Omental fat pad (tissue), 4 donors: ENCODE measurements around the gene RAB40A. TPM values are rescaled to one million over a fixed set of nuclear protein-coding genes. Genes with fewer than 3 reads are reported as not detected.

Source experiments
- ATAC-seq: fragments of 150-250 bp; one replicate; pipeline ENCODE4 v1.9.1; 2016; ENCODE audit warnings: mild to moderate bottlenecking, moderate library complexity; ENCODE audit not compliant: low FRiP score
- DNase-seq: peaks from one replicate; pipeline ENCODE4 v3.0.0-alpha.2; 2019; ENCODE audit warnings: low spot score
- total RNA-seq, 4 donors: library from RNA; depleted of rRNA; stranded (reverse); fragments of >200 nt; gene quantifications; one replicate each; pipeline ENCODE4 v1.1.0, GENCODE V29; 2016
- TF ChIP-seq, protein P1 (sequence below), 3 donors: fragments of 450-650 bp; IDR thresholded peaks; one replicate each; pipeline ENCODE4 v1.5.1; 2016 to 2017; ENCODE audit warnings: antibody characterized with exemption in 3 of 3, mild to moderate bottlenecking in 3 of 3, moderate library complexity in 2 of 3

RAB40A gene
- total RNA-seq, 4 donors from 2014 or later: 0.19 to 1.3 (median 0.44) TPM; not detected in 1

DNA sequence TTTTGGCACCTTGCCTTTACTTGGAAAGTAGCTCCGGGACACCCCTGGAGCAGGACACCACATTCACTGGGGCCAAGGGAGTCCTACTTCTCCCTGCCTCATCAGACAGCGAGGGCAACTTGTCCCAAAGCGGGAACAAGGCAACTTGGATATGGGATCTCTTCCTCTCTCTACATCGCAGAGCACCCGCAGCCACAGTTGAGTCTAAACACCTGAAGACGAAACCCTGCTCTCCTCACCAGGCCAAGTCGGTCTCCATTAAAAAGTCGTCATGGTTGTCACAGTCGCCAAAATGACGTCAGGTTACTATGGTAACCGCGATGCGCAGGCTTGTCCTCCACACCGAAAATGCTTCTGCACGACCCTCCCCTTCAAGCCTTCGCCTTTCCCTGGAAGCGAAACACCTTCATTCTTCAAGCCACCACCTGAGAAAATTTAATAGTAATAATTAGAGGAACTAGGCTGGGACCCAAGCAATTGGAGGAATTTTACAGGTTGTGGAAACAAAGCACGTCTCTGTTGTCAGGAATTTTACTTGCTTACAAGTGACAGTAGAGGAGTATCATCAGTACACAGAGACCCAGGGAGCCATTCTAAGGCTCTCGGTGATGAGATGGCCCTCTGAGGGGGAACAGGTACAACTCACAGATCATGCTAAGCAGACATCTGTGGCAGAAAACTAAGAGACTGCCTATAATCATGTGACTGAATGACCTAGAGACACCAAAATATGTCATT lies 35.6 kb upstream of the RAB40A start:
- TF ChIP-seq, protein P1, sequence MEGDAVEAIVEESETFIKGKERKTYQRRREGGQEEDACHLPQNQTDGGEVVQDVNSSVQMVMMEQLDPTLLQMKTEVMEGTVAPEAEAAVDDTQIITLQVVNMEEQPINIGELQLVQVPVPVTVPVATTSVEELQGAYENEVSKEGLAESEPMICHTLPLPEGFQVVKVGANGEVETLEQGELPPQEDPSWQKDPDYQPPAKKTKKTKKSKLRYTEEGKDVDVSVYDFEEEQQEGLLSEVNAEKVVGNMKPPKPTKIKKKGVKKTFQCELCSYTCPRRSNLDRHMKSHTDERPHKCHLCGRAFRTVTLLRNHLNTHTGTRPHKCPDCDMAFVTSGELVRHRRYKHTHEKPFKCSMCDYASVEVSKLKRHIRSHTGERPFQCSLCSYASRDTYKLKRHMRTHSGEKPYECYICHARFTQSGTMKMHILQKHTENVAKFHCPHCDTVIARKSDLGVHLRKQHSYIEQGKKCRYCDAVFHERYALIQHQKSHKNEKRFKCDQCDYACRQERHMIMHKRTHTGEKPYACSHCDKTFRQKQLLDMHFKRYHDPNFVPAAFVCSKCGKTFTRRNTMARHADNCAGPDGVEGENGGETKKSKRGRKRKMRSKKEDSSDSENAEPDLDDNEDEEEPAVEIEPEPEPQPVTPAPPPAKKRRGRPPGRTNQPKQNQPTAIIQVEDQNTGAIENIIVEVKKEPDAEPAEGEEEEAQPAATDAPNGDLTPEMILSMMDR (IDR thresholded peaks at IDR 0.05): no peak
- no peak for ATAC-seq
- no peak for DNase-seq

DNA sequence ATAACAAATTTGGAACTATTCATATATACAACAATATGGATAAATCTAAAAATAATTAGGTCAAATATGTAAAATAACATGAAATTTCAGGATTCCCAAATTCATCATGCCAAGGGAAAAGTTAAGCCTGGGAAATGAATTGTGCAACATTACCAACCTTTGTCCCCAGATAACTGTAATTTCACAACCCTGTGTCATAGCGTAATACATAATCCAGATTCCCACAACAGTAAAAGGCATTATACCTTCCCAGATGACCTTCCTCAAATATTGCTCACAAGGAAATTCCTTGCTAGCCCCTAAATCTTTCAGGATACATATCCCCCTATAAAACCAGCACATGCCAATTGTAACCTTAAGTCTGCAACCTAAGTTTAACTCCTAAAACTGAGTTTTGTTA lies 32.9 kb upstream of the RAB40A start:
- DNase-seq (no peak), ATAC-seq (no peak)
- TF ChIP-seq, protein P1 (IDR thresholded peaks at IDR 0.05): no peak

DNA sequence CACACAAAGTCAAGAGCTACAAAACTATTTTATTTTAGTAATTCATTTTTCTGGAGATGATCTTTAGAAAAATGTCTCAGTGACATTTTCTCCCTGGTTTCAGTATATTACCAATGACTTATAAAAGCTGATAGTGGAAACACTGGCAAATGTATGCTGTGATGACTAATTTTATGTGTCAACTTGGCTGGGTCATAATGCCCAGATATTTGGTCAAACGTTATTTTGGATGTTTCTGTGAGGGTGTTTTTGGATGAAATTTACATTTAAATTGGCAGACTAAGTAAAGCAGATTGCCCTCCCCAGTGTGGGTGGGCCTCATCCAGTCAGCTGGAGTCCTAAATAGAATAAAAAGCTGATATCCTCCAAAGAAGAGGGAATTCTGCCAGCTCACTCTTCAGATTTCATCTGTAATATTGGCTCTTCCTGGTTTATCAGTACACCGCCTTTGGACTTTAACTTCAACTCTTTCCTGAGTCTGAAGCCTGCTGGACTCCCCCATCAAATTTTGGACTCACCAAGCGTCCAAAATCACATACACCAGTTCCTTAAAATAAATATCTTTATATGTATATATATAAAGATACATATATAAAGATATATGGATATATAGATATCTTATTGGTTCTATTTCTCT lies 31.2 kb upstream of the RAB40A start:
- ATAC-seq (no peak), DNase-seq (no peak)
- TF ChIP-seq, protein P1 (IDR thresholded peaks at IDR 0.05): no peak

DNA sequence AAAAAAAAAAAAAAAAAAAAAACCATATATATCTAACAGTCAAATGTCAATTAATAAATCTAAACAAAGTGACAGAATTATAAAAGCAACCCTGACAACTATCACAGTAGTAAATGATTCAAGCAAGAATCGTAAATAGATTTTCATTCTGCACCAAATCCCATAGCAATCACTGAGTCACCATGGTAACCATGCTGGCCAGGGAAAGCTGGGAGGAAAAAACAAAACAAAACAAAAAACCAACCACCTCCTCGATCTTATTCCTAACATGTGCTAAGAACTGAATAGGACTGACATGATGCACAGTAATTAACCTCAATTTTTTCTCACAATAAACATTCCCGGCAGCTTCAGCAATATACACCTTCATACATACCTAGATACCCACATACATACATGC lies 30.6 kb upstream of the RAB40A start:
- DNase-seq (no peak), ATAC-seq (no peak)
- TF ChIP-seq, protein P1 (IDR thresholded peaks at IDR 0.05): no peak

DNA sequence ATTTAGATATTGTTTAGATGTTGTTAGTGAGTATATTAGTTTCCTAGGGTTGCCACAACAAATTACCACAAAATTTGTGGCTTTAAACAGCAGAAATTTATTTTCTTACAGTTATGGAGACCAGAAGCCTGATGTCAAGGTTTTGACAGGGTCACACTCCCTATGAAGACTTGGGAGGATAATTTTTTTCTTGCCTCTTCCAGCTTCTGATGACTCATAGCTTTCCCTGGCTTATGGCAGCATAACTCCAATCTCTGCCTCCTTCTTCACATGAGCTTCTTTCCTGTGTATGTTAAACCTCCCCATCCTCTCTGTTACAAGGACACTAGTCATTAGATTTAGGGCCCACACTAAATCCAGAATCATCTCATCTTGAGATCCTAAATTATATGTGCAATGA lies 20.9 kb upstream of the RAB40A start:
- TF ChIP-seq, protein P1 (IDR thresholded peaks at IDR 0.05): no peak
- no peak for ATAC-seq
- no peak for DNase-seq

DNA sequence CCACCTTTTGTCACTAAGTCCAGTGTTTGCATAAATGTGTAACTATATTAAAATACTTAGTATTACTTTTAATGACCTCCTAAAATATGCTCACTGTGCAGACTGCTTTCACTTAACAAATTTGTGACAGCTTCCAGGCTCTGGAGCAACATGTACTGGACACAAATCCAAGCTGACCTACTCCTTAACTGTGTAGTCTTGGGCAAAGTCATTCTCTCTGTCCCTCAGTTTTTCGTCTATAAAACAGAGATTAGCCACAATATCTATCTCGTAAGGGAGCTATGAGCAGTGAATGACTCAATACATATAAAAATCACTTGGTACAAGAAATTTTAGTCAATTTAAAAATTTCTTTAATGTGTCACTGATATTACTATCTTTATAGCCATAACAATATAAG lies 20.4 kb upstream of the RAB40A start:
- TF ChIP-seq, protein P1 (IDR thresholded peaks at IDR 0.05): no peak
- ATAC-seq (no peak), DNase-seq (no peak)

DNA sequence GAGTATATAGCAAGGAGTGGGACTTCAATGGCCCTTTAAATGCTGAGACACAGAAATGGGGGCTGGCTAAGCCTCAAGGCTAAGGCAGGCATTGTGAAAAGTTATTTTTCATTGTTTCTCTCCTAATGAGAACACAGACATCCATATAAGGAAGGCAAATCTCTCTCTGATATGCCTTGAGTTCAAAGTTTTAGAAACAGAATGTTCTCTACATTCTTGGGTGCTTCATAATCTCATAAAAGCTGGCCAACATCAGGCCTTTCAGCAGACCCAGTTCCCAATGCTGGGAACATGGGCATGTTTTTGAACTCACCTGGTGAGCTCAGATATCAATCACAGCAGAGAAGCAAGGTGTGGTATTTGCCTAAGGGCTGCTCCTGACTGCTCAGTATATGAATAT lies 19.4 kb upstream of the RAB40A start:
- ATAC-seq (peak; percentile 22), DNase-seq (no peak)
- TF ChIP-seq, protein P1 (IDR thresholded peaks at IDR 0.05): no peak
